Activated CD4-positive, alpha-beta T cell treated with anti-CD3 and anti-CD28 coated beads, Interleukin-2, amount 10 ng/mL, durations not matched to agents 7 days and 5 days (primary cell): ENCODE results near the gene UNC93A. TPM values are rescaled to one million over a fixed set of nuclear protein-coding genes. Genes with fewer than 3 reads are reported as not detected.
"Not testable (repeated sequence)": the region's sequence is repeated elsewhere in the genome, so short reads cannot be mapped to it uniquely, and the experiment has no call there.

Experiments
- CTCF ChIA-PET: fragments of 350-600 bp; sonication (Branson Sonifier 250); formaldehyde crosslinking; loops from one replicate; lab custom pipeline; 2021; ENCODE audit warnings: antibody characterized with exemption; lab: Charles Lee
- POLR2A ChIA-PET: fragments of 350-600 bp; sonication (Branson Sonifier 250); formaldehyde crosslinking; loops from one replicate; lab custom pipeline; 2021; ENCODE audit warnings: antibody characterized with exemption; lab: Charles Lee
- DNase-seq: peaks from one replicate; pipeline ENCODE4 v3.0.0-alpha.2; 2020
- H3K27ac Mint-ChIP-seq: one replicate; pipeline ENCODE4 v1.8.0; 2021; ENCODE audit warnings: mild to moderate bottlenecking, moderate library complexity, mixed read lengths
- H3K27me3 Mint-ChIP-seq: one replicate; pipeline ENCODE4 v1.8.0; 2021; ENCODE audit warnings: mixed read lengths
- H3K36me3 Mint-ChIP-seq: one replicate; pipeline ENCODE4 v1.8.0; 2021; ENCODE audit warnings: low read depth, mixed read lengths
- H3K4me1 Mint-ChIP-seq: one replicate; pipeline ENCODE4 v1.8.0; 2021; ENCODE audit warnings: mixed read lengths
- H3K4me3 Mint-ChIP-seq: one replicate; pipeline ENCODE4 v1.8.0; 2021; ENCODE audit warnings: mild to moderate bottlenecking, moderate library complexity, mixed read lengths
- H3K9me3 Mint-ChIP-seq: one replicate; pipeline ENCODE4 v1.8.0; 2021; ENCODE audit warnings: mixed read lengths
- total RNA-seq, 2 experiments: library from RNA; stranded (reverse); gene quantifications; one replicate each; pipeline ENCODE4 v1.2.3, GENCODE V29; 2021

UNC93A gene
- total RNA-seq, 2 experiments from 2014 or later: not detected

DNA sequence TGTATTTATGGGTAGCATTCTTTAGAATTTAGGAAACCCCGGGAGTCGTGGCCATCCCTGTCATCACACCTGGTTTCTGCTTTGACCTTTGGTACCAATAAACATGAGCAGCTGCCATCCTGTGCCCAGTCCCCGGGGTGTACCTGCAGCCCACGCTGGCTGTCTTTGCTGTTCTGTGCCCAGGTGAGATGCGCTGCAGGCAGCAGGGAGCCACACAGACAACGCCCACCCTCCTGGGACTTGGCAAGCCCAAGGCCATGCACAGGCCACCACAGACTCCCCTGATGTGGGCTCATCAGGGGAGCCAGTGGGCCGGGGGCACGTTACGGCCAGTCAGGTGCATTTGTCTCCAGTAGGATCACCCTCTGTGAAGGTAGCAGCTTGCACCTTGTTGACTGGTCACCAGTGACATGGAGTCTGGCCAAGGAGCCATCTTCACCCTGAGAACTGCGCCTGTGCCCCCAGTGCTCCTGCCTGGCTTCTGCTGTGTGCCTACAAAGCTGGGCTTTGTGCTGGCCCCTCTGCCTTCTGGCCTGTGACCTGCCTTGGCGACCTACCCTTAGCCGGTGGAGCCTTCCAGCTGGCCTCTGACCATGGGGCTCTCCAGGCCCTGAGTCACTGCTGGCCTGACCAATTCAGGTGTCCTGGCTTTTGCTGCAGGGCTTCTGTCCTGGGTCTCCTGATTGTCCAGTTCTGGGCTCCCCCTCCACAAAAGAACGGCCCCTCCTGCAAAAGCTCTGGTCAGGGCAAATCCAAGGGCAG lies 14.2 kb upstream of the UNC93A start:
- H3K9me3 Mint-ChIP-seq: no peaks in the 10 kb centered on the region
- DNase-seq: no peak
- H3K27me3 Mint-ChIP-seq: peaks cover 5% of the 10 kb centered on the region
- ChIA-PET CTCF (no interaction called here), POLR2A (no interaction called here)
- no peak overlapping the region for H3K4me3 Mint-ChIP-seq
- H3K27ac Mint-ChIP-seq: no peak overlapping the region
- no peaks in the 10 kb centered on the region for H3K4me1 Mint-ChIP-seq
- no peaks in the 10 kb centered on the region for H3K36me3 Mint-ChIP-seq

DNA sequence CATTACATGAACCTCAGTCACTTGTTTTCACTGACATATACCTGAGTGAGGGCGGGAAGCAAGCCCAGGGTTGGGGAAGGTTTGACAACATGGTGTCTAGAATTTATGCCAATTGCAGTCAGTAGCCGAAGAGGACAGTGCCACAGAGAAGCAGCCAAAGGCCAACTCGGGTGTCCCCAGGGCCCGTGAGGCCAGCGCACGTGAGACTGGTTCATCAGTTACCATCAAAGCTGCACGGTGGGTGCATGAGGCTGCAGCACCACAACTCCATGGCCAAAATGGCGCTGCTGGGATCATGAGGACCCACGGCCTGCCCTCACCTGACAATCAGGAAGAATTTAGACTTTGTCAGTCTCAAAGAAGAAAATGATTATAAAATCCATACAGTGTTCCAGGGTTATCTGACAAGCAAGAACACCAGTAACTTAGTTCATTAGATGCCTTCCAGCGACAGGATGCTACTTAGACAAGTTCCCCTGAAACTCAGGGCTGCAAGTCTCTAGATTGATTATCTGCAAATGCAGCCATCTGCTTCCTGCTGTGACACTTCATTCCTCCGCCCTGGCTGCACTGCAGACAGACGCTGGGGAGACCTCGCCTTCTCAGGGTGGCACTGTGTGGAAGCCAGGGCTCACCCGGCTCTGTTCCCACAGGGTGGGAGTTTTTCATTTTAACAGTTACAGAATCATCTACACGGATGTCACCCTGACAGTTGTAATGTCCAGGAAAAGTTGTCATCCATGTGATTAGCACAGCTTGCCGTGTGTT lies 12.8 kb upstream of the UNC93A start:
- H3K4me1 Mint-ChIP-seq, H3K9me3 Mint-ChIP-seq, H3K4me3 Mint-ChIP-seq, POLR2A ChIA-PET, H3K27ac Mint-ChIP-seq, CTCF ChIA-PET, H3K27me3 Mint-ChIP-seq, DNase-seq, H3K36me3 Mint-ChIP-seq: not testable (repeated sequence)

DNA sequence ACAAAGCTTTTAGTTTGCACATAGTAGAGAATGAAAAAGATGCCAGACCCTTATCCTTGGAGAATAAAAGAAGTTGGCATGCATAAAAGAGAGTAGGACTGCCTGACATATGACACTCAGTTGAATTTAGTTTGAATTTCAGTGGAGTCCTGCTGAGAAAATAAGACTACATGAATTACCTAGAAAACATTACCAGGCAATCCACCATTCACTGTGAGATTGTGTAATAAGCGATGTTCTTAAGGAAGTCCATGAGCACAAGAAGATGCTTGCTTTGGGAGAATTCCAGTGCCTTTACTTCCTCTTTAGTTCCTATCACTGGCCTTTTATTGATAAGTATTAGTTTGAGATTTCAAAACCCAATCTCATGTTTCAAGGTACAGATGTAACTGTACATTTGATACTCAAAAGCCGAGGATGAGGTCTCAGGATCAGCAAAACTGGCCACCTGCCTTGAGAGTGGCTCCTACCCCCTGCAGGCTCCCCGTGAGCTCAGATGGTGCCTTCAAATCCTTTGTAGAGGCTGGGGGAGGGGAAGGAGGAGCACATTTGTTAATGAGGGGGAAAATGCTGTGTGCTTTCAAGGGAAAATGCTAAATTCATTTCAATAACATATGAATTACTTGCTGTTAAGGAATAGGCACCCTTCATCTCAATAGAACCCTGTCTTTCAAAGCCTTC lies 11.2 kb upstream of the UNC93A start:
- ChIA-PET POLR2A (no interaction called here), CTCF (no interaction called here)
- H3K27me3 Mint-ChIP-seq: peaks cover 5% of the 10 kb centered on the region
- H3K4me1 Mint-ChIP-seq: no peaks in the 10 kb centered on the region
- H3K9me3 Mint-ChIP-seq: no peaks in the 10 kb centered on the region
- no peak for DNase-seq
- H3K27ac Mint-ChIP-seq: no peak overlapping the region
- H3K4me3 Mint-ChIP-seq: no peak overlapping the region
- no peaks in the 10 kb centered on the region for H3K36me3 Mint-ChIP-seq

DNA sequence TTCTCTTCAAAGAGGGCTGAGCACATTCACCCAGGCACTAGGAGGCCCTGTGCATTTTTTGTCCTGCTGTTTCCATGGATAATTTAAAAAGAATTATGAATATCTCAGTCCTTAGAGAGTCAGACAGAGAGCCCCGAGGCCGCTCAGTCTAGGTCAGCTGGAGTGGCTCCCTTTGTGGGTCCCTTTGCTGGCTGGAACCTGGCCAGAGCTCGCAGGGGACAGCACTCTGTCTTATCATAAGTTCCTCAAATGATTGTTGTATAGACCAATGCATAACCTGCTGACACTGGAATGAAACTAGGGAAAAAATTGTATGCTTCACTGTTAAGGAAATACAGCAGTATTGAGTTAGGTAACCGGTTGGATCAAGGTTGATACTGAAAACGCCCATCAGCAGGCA lies 10.6 kb upstream of the UNC93A start:
- H3K27ac Mint-ChIP-seq, H3K27me3 Mint-ChIP-seq, CTCF ChIA-PET, H3K9me3 Mint-ChIP-seq, H3K4me3 Mint-ChIP-seq, H3K4me1 Mint-ChIP-seq, DNase-seq, POLR2A ChIA-PET, H3K36me3 Mint-ChIP-seq: not testable (repeated sequence)

DNA sequence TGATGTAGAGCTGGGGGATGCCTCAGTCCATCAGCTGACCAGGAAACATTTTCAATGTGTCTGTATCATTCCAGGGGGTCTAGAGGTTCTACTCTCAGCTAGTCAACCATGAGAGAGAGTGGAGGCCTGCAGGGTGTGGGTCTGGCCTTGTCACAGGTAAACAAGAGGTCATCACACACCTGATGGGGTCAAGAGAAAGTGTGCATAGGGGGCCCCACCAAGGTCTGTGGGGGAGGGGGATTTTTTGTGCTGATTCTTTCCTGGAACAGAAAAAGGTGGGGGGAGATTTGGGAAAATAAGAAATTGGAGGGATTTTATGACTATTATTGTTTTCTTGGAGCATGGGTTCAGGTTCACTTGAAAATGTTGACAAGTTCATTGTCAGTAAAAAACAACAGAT lies 8.9 kb upstream of the UNC93A start:
- H3K27me3 Mint-ChIP-seq: peaks cover 5% of the 10 kb centered on the region
- H3K27ac Mint-ChIP-seq: no peak overlapping the region
- no peak for DNase-seq
- H3K9me3 Mint-ChIP-seq: no peaks in the 10 kb centered on the region
- POLR2A ChIA-PET: no interaction called here
- no peaks in the 10 kb centered on the region for H3K36me3 Mint-ChIP-seq
- no peak overlapping the region for H3K4me3 Mint-ChIP-seq
- CTCF ChIA-PET: no interaction called here
- no peaks in the 10 kb centered on the region for H3K4me1 Mint-ChIP-seq

DNA sequence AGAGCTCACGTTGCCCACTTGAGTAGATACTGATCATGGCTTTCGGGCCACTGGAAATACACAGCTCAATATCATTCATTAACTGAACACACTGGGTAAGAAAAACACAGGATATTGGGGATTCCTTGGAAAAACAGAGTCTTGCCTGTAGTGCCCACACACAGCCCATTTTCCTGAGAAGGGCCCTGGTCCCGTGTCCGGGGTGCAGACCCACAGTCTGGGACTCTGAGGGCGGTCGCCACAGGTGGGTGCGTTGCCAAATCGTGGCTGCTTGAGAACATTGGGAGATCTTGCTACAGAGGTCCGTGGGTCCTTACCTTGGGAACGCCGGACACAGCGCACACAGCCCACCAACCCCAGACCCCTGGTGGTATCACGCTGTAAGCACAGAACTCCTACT lies 6.5 kb upstream of the UNC93A start:
- H3K27me3 Mint-ChIP-seq, H3K9me3 Mint-ChIP-seq, H3K27ac Mint-ChIP-seq, DNase-seq, H3K4me1 Mint-ChIP-seq, POLR2A ChIA-PET, H3K4me3 Mint-ChIP-seq, H3K36me3 Mint-ChIP-seq, CTCF ChIA-PET: not testable (repeated sequence)

DNA sequence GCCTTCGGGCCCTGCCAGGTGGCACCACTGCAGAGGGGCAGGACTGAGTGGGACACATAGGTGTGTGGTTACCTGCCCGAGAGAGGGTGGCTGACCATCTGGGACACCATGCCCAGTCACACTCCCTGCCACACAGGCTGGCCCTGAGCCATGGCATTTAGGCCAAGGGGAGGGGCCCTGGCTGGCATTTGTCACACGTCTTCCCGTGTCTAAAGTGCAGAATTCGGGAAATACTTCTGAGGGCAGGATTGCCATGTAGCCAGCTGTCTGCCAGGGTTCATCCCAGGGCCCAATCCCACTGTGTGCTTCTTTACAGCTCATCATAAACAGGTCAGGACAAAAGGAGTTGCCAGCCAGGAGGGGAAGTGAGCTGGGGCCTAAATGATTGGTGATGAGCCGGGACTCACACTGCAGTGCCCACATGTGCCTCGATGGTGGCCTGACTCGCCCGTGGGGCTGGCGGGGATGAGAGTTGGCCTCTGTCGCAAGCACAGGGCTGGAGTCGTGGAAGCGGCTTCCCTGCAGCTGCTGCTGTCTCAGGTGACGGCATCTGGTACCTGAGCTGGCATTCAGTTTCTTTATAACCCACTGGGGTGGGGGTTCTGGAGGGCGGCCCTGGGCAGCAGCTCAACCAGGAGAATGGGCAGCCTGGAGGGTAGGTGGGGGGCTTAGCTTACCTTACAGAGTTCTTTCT lies 5.9 kb upstream of the UNC93A start:
- CTCF ChIA-PET: no interaction called here
- H3K27me3 Mint-ChIP-seq: peaks cover 5% of the 10 kb centered on the region
- no peak for DNase-seq
- H3K4me1 Mint-ChIP-seq: no peaks in the 10 kb centered on the region
- POLR2A ChIA-PET: no interaction called here
- no peak overlapping the region for H3K27ac Mint-ChIP-seq
- no peaks in the 10 kb centered on the region for H3K9me3 Mint-ChIP-seq
- H3K36me3 Mint-ChIP-seq: no peaks in the 10 kb centered on the region
- H3K4me3 Mint-ChIP-seq: no peak overlapping the region

DNA sequence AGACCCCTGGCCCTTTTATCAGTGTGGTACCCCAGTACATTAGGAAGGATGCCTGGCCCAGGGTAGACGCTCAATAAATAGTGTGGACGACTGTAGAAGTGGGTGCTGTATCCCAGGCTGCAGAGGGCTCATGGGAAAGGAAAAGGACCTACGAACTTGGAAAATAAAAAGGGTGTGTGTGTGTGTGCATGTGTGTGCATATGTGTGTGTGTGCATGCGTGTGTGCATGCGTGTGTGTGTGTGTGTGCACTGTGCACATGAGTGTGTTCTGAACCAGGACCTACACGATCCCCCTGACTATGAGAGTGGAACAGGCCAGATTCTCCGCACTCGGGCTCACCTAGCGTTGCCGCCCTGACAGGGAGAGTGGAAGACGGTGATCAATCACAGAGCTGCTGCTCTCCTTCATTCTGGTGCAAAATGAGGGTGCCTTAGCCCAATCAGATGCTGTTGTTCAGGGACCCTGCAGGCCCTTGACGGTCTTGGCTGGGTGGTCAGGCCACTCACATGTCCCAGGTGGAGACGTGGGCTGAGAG lies 3.5 kb upstream of the UNC93A start:
- ChIA-PET POLR2A (no interaction called here), CTCF (no interaction called here)
- H3K27ac Mint-ChIP-seq: no peak overlapping the region
- no peak for DNase-seq
- no peaks in the 10 kb centered on the region for H3K9me3 Mint-ChIP-seq
- H3K4me3 Mint-ChIP-seq: no peak overlapping the region
- peaks cover 8% of the 10 kb centered on the region for H3K27me3 Mint-ChIP-seq
- no peaks in the 10 kb centered on the region for H3K36me3 Mint-ChIP-seq
- no peaks in the 10 kb centered on the region for H3K4me1 Mint-ChIP-seq

DNA sequence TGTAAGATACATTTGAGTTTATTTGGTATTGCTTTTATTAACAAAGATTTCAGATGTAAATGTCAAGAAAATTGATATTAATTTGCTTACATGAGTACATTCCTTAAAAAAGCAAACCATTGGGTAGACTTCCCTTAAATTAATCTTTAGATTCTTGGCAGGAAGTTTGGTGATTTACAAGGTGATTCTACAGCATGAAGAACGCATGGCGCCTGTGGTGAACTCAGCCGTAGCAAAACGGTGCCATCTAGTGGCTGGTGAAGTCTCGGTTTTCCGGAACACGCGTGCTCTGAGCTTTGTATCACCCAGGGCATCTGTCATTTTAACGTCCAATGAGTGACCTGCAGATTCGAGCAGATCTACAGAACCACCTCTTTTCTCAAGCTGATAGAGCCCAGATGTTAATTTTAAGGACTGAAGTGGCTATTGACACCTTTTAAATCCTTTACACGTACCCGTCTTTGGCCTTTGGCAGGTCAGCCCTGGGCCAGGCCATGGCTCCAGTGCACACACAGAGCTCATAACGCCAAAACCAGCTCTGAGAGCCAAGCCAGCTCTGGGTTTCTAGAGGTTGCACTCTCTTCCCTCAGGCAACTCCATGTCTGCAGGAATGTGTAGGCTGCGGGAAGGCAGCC lies 2.4 kb upstream of the UNC93A start:
- H3K4me3 Mint-ChIP-seq, CTCF ChIA-PET, POLR2A ChIA-PET, H3K27ac Mint-ChIP-seq, H3K36me3 Mint-ChIP-seq, H3K9me3 Mint-ChIP-seq, H3K4me1 Mint-ChIP-seq, H3K27me3 Mint-ChIP-seq: not testable (repeated sequence)
- peak; percentile 41 for DNase-seq

DNA sequence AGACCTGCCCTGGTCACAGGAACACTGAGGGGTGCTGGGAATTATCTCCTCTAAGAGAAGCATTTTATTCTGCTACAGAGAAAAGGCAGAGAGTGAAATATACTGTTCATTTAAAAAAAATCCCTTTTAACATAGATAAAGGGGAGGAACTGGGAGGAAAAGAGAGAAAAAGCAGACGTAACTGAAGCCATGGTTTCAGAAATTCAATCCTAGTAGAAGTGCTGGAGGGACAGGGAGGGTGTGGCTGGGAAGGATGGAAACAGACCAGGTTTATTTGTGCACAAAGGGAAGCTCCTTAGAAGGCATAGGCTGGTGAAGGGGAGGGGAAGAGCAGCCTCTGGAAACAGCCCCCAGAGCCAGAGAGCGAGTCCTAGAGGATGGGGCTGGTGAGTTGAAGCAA lies 1.8 kb upstream of the UNC93A start:
- DNase-seq, H3K9me3 Mint-ChIP-seq, H3K27ac Mint-ChIP-seq, H3K27me3 Mint-ChIP-seq, H3K4me3 Mint-ChIP-seq, POLR2A ChIA-PET, H3K4me1 Mint-ChIP-seq, H3K36me3 Mint-ChIP-seq: not testable (repeated sequence)
- CTCF ChIA-PET: interaction anchor here (1.0 kb wide), 1 partner anchor 515 kb away, joined by 3 read pairs; no protein-coding TSS in a partner anchor

DNA sequence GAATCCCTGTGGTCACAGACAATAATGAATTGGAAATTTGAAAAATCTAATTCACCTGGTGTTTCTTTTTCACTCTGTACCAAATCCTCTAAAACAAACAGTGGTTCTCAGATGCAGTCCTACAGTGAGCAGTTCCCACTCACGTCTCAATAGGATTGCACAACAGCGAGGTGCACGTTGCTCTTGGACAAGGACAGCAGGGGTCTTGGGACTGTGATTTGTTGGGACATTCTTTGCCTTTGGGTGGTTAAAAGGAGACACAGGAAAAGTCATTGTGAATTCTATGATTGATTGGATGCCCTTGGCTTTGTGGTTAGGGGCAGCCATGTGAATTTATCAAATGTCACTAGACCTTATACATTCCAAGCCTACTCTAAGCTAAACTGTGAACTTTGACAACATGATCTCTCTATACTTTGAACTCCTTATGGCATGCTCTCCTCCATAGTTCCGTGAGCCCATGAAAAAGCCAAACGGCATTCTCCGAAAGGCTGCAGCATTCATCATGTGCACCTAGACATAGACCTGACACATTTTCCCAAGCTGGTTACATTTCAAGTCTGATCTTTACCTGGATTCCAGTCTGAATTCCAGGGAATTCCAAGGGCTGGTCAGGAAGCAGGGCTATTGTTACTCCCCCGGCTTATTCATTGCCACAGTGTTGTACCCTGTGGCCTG lies 647 bp downstream of the UNC93A start:
- Mint-ChIP-seq H3K4me1 (no peaks in the 10 kb centered on the region), H3K9me3 (no peaks in the 10 kb centered on the region), H3K4me3 (no peak overlapping the region), H3K27ac (no peak overlapping the region), H3K27me3 (peaks cover 8% of the 10 kb centered on the region), H3K36me3 (no peaks in the 10 kb centered on the region)
- ChIA-PET POLR2A (no interaction called here), CTCF (no interaction called here)
- no peak for DNase-seq
